Pancreas (tissue), 10 donors: ENCODE results near the gene KLHL25. TPM values are rescaled to one million over a fixed set of nuclear protein-coding genes. Genes with fewer than 3 reads are reported as not detected.

Experiments used
- ATAC-seq, 4 donors: fragments of 200-7000 bp; cut with Tn5 transposase; one replicate each; pipeline versions ENCODE4 v1.8.0 to v1.9.1; 2020; ENCODE audit warnings: mild to moderate bottlenecking in 4 of 4, moderate library complexity in 4 of 4
- DNase-seq, 6 donors: peaks; one replicate each; pipeline ENCODE4 v3.0.0-alpha.2; 2020
- FAIRE-seq: peaks from 2 replicates; lab custom pipeline; 2012; peaks lifted over from hg19 to GRCh38; lab: Jason Lieb, UNC
- H3K27ac ChIP-seq, 4 donors: fragments of 200-600 bp; sonication (generic); 1 replicate in 3 of 4; 2 replicates in 1 of 4; pipeline versions ENCODE4 v1.5.0 to v1.8.0; 2020
- H3K27me3 ChIP-seq, 4 donors: fragments of 200-600 bp; one replicate each; pipeline ENCODE4 v1.8.0; 2021
- H3K36me3 ChIP-seq, 3 donors: fragments of 200-600 bp; sonication (generic) in 1 of 3; one replicate each; pipeline versions ENCODE4 v1.5.0 to v1.8.0; 2020 to 2021
- H3K4me1 ChIP-seq, 3 donors: fragments of 200-600 bp; one replicate each; pipeline ENCODE4 v1.8.0; 2021
- H3K4me3 ChIP-seq, 4 donors: fragments of 200-600 bp; sonication (generic) in 2 of 4; one replicate each; pipeline versions ENCODE4 v1.5.0 to v1.8.0; 2020 to 2021
- H3K9me3 ChIP-seq, 4 donors: fragments of 200-600 bp; one replicate each; pipeline ENCODE4 v1.8.0; 2021
- CTCF ChIP-seq, 4 donors: fragments of 200-600 bp; sonication (generic) in 3 of 4; IDR thresholded peaks; one replicate each; pipeline versions ENCODE4 v1.5.0 to v1.8.0; 2021; ENCODE audit warnings: antibody characterized with exemption in 4 of 4
- WGBS, 2 donors: extraction: QIAGEN DNeasy Blood & Tissue Kit; methylation state at CpG; one replicate each; pipeline ENCODE4 v1.1.7; 2013; 5-methylcytosine and 5-hydroxymethylcytosine counted together
- intact Hi-C, 3 donors: fragments of 100-400 bp; cut with DNase I; formaldehyde crosslinking; loops; one replicate each; pipeline versions ENCODE4 v1.11.1 to v1.14.2; 2022
- polyA plus RNA-seq, 2 donors: library from polyadenylated mRNA; stranded (reverse); fragments of 200-250 nt; gene quantifications; one replicate each; pipeline ENCODE4 v1.2.3, GENCODE V29; 2013
- total RNA-seq, 6 donors: library from RNA; stranded (reverse); fragmentation: NEBNext Ultra II Directional in 4 of 6; extraction: Animal tissue kit (Norgen Biotek cat#: 25700) in 4 of 6; gene quantifications; one replicate each; pipeline versions ENCODE4 v1.2.1 to v1.2.4, GENCODE V29; 2021 to 2023
- donor health status: healthy with polysubstance abuse.
- donor health status: DM: no; HTN: no; CAD: no; lungs with moderate emphysema.
- donor health status: DM: no; HTN: no; CAD: no.
- donor health status: control.
- donor health status: control.
- donor health status: Bipolar disorder and iron deficiency.
- donor health status: DM: yes; HTN: yes; CAD: no.
- donor health status: DM: no; HTN: no; CAD: no.
- donor health status: DM: no; HTN: no; CAD: no.
- donor health status: DM: yes; HTN: yes; CAD: no.

KLHL25 gene
- total and polyA plus RNA-seq, 8 donors: 0.93 to 3.3 (median 2.0) TPM

GRCh38 chr15:85769182-85769900 is 25.4 kb downstream of the KLHL25 start:
- no peaks in the 10 kb centered on the region for H3K27me3 ChIP-seq
- no peak for DNase-seq
- no peak for TF ChIP-seq CTCF (IDR thresholded peaks at IDR 0.05)
- intact Hi-C loops: no loop called here
- no peaks in the 10 kb centered on the region for H3K36me3 ChIP-seq
- no peak overlapping the region for H3K27ac ChIP-seq
- H3K4me3 ChIP-seq: no peak overlapping the region
- 97 to 99% methylated on average over 42 of the region's 42 CpGs for WGBS, 2 donors
- peaks cover 0 to 4% (median 0%) of the 10 kb centered on the region in 3 donors for H3K4me1 ChIP-seq
- ATAC-seq: no peak
- H3K9me3 ChIP-seq: no peaks in the 10 kb centered on the region
- no peak for FAIRE-seq

- no peak overlapping the region for H3K27ac ChIP-seq
- no peak for TF ChIP-seq CTCF (IDR thresholded peaks at IDR 0.05)
- no peaks in the 10 kb centered on the region for H3K27me3 ChIP-seq
- DNase-seq (no peak), ATAC-seq (no peak), FAIRE-seq (no peak)
- H3K4me3 ChIP-seq: no peak overlapping the region
- no peaks in the 10 kb centered on the region for H3K9me3 ChIP-seq
- H3K36me3 ChIP-seq: no peaks in the 10 kb centered on the region
- H3K4me1 ChIP-seq: peaks cover 0 to 4% (median 0%) of the 10 kb centered on the region in 3 donors
- 96 to 99% methylated on average over 32 of the region's 32 CpGs for WGBS, 2 donors
- intact Hi-C loops: no loop called here
Observed at GRCh38 chr15:85768595-85769168, 26.0 kb downstream of the KLHL25 start.

- H3K4me1 ChIP-seq: peaks cover 0 to 4% (median 0%) of the 10 kb centered on the region in 3 donors
- H3K36me3 ChIP-seq: no peaks in the 10 kb centered on the region
- H3K4me3 ChIP-seq: no peak overlapping the region
- H3K9me3 ChIP-seq: no peaks in the 10 kb centered on the region
- intact Hi-C loops: no loop called here
- no peak for FAIRE-seq
- no peaks in the 10 kb centered on the region for H3K27me3 ChIP-seq
- no peak for DNase-seq
- WGBS, 2 donors: 93 to 96% methylated on average over 26 of the region's 26 CpGs
- no peak overlapping the region for H3K27ac ChIP-seq
- ATAC-seq: no peak
- TF ChIP-seq CTCF (IDR thresholded peaks at IDR 0.05): no peak
Observed at GRCh38 chr15:85767785-85768529, 26.8 kb downstream of the KLHL25 start.

- no peak for FAIRE-seq
- no peaks in the 10 kb centered on the region for H3K27me3 ChIP-seq
- peaks cover 0 to 4% (median 0%) of the 10 kb centered on the region in 3 donors for H3K4me1 ChIP-seq
- DNase-seq: no peak
- no peak for TF ChIP-seq CTCF (IDR thresholded peaks at IDR 0.05)
- no peaks in the 10 kb centered on the region for H3K36me3 ChIP-seq
- ATAC-seq: peak; percentile 17 to 67 (median 43)
- no peaks in the 10 kb centered on the region for H3K9me3 ChIP-seq
- WGBS, 2 donors: 72 to 73% methylated on average over 24 of the region's 24 CpGs
- intact Hi-C loops: no loop called here
- H3K27ac ChIP-seq: no peak overlapping the region
- H3K4me3 ChIP-seq: no peak overlapping the region
Observed at GRCh38 chr15:85766001-85766831, 28.5 kb downstream of the KLHL25 start.
